HG02970 (cell line): ENCODE results near the gene CARHSP1.
"Not testable (repeated sequence)": the region's sequence is repeated elsewhere in the genome, so short reads cannot be mapped to it uniquely, and the experiment has no call there.

ENCODE experiments used
- ATAC-seq: cut with Tn5 transposase; IDR thresholded peaks from one replicate; pipeline ENCODE4 v1.9.1; 2021; ENCODE audit warnings: mild to moderate bottlenecking, moderate library complexity, moderate number of reproducible peaks; ENCODE audit not compliant: unreplicated experiment, low FRiP score

The CARHSP1 gene

DNA sequence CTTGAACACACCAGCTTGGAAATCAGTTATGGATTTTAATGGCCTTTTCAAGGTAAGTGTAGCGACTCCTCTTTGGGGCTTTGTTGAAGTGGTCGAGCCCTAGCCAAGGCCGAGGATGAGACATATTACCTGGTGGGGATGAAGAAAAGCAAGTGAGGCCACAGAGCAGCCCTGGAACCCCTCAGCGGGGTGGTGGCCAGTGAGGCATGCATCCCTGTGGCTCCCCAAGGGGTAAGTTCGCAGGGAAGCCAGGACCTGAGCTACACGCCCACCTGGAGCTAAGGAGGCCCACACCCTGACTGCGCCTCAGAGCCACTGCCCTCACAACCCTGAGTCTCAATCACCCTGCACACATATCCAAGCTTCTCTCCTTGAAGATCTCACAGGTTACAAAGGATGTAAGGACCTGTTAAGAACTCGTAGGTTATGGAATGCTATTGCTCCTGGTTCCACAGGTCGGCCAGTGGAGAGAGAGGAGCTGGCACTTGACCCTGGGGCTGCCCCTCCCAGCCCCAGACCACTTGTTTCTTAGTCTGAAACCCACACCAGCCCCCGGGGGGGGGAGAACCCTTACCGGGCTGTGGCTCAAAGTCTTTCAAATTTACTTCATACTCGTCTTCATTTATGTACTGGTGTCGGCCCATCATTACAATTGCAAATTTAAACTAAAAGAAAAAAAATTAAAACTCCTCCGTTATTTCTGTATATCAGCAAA, 25.3 kb upstream of the CARHSP1 start:
- no peak for ATAC-seq

DNA sequence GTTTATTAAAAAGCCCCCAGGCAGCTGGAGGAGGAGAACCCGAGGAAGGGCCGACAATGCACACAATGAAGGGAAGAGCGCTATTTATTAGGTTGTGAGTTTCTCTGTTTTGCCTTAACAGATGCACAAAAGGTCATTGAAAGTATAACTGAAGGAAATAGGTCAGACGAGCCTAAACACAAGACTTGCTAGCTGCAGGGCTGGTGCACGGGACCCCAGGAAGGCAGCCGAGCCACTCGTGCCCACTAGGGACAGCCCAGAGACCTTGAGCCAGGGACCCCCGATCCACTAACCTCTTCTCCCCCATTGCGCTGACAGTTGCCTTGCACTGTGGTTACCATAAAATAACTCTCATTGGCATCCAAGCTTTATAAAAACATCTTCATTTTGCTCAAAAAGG, 24.6 kb upstream of the CARHSP1 start:
- no peak for ATAC-seq

DNA sequence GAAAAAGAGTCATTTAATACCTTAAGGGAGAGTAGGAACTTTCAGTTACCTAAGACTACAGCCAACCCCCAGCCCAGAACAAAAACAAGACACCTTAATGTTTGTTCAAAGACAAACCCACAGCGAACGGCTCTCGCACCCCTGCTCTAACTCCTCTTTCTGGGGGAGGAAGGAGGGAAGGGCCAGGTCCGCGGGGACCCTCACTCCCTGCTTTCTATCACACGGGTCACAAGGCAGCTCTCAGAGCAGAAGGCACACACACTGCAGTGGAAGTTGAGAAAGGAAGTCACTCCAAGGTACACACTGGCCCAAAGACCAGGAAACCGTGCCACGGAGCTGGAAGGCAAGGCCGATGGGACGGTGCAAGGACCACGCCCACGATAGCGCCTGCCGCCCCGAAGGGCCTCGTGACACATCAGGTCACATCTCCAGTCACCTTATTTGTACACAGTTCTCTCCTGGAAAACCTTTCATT, 23.3 kb upstream of the CARHSP1 start:
- ATAC-seq: peak; percentile 23

DNA sequence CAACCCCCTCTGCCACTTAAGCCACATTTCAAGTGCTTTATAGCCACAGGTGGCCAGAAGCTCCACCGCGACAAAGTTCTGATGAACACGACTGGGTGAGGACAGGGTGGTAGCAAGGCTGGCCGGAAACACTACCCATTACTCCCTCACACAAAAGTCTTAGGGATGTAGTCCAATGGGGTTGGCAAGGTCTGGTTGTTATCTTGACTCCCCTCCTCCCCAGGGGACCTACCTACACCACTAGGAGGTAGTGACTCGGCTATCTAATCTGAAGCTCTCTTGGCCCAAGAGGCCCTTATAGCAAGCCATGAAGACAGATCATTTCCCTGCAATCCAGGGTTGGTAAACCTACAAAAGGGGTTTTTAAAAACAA, 21.7 kb upstream of the CARHSP1 start:
- ATAC-seq: no peak

DNA sequence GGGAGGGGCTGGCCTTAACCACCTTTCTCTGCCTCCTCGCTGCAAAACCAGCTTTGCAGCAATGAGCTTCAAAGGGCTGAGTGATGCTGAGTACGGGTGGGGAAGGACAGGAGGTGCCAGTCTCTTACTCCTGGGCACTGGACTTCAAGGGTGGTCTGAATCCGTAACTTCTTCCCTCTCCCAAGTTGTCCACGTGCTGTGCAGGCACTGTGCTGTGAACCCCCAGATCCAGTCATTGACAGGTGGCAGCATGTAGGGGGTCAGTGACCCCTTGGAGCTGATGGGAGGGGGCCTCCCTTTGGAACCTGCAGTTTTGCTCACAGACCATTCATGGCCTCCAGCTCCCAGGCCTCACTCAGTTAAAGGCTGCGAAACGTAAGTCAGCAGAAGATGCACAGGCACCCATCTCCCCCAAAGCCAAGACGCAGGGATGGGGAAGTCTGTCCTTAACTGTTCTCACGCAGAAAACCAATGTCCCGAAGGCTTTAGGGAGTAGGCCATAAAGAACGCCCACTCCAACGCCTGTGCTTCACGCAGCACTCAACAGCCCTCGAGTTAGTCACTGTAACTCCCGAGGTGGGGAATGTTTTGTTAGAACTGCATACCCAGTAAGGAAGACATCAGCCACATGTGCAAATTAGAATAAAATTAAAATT, 21.2 kb upstream of the CARHSP1 start:
- no peak for ATAC-seq

DNA sequence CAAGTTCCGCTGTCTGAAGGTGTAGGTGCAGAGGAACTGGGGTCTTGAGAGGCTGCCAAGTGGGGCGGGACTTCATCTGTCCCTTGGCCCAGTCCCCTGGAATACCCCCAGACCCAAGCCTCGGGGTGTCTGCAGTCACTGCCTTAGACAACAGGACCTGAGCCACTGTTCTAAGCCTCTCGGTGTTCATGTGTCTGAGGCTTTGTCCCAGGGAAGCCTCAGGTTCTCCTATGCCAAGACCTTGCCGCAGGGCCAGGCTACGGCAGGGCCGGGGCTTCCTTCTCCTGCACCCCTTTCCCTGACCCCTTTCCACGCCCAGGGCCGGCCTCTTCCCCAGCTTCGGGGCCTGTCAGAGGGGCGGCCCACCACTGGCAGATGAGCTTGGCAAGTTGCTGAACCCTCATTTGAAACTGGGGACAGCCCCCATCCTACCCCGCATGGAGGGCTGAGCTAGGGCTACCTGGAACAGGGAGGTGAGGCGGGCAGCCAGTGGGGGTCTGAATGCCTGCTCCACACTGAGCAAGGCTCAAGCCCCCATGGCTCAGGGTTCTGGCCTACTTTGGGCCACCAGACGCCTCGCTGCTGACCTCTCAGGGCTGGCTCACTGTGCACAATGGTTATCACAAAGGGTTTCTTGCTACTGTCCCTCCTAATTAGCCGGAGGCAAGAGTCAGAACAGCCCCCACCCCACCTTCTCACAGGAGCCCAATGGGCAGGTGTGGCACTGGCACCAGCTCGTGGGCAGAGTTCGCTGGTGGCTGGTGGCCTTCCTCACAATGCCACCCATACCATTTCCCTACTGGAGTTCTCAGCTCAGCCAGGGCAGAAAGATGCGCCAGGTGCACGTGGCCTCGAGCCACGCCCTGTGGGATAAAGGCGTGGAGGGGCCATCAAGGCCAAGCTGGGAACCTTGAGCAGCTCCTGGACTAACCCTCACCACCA, 20.4 kb upstream of the CARHSP1 start:
- no peak for ATAC-seq

DNA sequence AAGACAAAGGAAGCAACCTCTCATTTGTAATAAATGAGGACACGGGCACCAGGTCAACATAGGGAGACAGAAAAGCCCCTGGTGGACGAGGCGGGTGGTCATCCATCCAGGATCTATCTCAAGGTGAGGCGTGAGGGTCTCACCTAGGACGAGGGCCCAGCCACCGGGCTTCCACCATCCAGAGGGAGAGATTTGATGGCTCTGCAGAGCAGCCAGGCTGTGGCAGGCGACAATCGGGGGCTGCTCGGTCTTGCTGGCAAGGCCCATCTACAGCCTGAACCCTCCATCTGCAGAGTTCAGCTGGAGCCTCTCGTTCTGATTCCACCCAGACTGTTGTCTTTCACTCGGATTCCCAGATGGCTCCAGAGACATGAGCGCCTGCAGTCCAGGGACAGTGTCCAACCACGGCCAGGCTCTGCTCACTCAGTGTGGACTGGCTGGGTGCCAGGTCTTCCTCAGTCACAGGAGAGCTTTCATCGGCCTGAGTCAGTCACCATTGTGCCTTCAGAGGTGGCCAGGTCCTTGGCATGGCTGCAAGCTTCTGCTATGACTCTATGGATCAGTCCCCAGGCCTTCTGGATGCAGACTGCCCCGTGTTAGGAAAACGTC, 19.2 kb upstream of the CARHSP1 start:
- ATAC-seq: no peak

DNA sequence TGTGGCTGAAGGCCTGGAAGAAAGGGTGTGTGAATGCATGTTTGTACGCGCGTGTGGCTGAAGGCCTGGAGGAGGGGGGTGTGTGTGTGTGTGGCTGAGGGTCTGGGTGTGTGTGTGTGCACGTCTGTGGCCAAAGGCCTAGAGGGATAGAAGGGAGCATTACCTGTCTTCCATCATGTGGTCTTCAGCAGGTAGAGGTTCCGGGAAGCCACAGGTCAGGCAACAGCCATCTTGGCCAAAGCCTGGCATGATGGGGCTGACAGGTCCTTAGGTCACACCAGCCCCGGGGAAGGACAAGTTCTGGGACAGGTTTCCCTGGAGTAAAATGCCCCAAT, 18.6 kb upstream of the CARHSP1 start:
- no peak for ATAC-seq

DNA sequence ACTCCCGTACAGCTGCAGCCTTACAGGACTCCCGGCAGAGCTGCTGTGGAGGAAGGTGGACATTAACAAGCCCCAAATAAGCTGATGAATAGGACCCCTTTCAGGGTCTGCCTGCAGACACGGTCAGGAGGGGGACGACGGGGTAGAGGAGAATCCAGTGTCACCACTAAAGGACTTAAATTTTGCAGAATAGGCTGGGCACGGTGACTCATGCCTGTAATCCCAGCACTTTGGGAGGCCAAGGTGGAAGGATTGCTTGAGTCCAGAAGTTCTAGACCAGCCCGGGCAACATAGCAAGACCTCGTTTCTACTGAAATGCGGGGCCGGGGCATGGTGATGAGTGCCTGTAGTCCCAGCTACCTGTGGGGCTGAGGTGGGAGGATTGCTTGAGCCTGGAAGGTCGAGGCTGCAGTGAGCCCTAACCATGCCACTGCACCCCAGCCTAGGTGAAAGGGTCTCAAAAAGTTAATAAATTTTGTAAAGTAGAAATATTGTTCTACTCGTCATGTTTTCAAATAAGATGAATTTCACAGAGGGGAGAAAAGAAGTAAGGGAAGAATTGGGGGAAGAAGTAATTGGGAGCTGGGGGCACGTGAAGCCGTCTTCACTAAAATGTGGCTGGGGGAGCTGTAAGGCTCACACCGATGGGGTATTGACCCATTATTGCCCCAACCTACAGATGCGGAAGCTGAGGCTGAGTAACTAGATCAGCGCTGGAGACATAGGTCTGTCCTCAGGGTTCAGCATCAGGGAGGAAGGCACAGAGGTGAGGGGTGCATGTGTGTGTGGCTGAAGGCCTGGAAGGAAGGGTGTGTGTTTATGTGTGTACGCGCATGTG, 18.0 kb upstream of the CARHSP1 start:
- ATAC-seq: no peak

DNA sequence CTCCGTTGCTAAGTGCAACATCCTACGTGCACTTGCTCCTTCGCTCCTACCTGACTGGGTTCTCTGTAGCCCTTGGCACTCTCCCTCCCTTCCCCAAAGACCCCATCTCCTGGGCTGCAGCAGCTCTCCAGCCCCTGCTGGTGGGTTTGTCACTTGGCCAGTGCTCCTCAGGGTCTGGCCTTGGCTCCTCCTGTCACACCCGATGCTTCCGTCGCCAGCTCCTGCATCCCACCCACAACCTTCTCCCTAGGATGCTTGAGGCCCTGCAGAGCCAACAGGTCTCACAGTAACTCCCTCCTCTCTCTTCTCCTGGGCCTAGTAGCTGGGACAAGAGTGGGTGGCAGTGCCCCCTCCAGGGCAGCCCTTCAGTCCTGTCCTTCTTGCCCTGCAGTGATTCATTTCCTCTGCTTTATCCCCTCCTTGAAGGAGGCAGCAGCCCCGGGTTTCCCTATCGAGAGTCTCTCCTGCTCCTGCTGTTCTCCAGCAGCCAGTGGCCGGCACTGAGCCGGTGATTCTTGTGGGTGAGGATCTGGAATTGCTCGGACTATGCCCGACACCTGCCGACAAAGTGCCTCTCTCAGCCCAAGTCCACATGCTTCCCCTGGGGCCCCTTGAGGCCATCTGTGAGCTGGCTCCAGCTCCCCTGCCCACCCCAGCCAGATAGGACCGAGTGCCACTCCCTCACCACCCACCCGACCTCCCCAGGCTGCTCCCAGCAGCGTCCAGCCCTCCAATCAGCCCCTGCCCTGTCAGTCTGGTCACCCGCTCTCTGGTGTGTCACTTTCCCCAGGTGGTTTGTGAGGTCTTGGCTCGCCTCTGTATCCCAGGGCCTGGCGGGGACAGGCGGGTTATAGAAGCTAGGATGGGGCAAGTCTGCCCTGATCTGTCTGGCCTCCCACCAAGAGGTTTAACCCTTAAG, 17.1 kb upstream of the CARHSP1 start:
- no peak for ATAC-seq

DNA sequence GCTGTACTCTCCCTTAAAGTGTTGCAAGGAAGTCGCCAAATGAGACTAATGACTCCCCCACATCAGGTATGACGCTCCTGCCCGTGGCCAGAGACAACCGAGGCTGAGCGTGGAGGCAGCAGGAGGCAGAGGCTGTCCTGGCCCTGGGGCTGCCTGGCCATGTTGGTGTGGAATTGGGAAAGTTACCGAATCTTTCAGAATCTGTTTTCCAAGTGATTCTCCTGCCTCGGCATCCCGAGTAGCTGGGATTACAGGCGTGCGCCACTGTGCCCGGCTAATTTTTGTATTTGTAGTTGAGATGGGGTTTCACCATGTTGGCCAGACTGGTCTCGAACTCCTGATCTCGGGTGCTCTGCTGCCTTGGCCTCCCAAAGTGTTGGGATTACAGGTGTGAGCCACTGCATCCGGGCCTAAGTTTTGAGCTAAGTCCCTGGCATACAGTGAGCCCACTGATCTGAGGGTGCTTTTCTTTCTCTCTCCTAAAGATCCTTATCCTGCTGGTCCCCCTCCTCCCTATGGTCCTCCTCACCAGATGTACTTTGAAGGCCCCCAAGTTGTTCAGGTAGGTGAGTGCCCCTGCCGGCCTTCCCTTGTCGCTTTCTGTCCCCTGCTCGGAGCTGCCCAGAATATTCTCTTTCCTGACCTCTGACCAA, 14.0 kb upstream of the CARHSP1 start:
- ATAC-seq: no peak

DNA sequence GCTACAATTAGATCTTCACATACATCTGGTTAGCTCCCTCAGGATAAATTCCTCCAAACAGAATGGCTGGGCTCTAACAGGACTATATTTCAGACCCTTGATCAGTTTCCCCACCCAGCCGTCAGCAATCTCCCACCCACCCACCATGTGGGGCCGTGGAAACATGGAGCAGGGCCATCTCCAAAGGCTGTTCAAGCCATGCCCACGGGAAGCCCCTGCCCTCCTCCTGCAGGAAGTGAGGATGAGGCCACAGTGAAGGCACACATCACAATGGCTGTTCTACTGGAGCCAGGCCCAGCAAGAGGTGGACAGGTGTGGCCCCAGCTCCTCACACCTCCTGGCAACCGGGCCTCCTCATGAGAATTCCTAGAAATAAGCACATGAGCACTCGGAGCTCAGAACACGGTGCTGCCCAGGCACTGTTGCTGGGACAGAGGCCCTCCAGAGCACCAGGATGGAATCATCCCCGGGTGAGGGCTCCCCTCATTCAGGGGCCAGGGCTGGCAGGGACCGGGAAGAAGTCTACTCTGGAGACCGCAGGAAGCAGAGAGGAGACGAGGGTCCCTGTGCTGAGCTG, 13.3 kb upstream of the CARHSP1 start, which contains the start of gene LITAFD:
LITAFD (plus strand) TSS at position 311 of the 577 bp plus-strand sequence. CDS start 2,005 bp downstream, outside the sequence.
- no peak for ATAC-seq

DNA sequence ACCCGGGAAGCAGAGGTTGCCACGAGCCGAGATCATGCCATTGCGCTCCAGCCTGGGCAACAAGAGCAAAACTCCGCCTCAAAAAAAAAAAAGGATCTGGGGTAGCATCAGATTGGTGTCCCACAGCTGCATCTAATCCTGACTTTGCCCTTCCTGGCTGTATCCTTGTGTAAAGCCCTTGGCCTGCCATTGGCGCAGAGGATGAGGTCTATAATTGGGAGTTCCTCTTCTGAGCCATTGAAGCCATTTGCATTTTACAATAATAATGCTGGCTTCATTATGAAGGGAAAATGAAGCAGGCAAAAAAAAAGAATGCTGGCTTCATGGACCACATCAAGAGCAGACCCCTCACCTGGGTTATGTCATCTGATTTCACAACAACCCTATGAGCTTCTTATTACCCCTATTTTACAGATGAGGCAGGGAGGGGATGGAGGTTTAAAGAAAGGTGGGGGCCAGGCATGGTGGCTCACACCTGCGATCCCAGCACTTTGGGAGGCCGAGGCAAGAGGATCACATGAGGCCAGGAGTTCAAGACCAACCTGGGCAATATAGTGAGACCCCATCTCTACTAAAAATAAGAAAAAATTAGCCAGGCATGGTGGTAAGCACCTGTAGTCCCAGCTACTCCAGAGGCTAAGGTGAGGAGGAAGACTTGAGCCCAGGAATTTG, 12.2 kb upstream of the CARHSP1 start:
- ATAC-seq: no peak

DNA sequence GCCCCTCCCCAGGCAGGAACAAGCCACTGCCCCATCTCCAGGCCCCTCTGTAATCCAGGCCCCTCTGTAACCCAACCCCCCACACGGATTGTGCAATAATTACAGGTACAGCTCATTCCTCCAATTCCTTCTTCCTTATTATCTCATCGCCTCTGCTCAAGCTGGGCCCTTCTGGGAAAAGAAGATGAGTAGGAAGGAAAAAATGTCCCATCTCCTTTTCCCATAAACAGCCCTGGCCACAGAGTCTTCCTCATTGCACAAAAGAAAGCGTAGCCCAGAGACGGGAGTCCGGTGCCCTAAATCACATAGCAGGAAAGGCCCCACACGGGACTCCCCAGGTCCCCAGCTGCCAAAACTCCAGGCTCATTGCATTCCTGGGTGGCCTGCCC, 9.7 kb upstream of the CARHSP1 start:
- no peak for ATAC-seq

DNA sequence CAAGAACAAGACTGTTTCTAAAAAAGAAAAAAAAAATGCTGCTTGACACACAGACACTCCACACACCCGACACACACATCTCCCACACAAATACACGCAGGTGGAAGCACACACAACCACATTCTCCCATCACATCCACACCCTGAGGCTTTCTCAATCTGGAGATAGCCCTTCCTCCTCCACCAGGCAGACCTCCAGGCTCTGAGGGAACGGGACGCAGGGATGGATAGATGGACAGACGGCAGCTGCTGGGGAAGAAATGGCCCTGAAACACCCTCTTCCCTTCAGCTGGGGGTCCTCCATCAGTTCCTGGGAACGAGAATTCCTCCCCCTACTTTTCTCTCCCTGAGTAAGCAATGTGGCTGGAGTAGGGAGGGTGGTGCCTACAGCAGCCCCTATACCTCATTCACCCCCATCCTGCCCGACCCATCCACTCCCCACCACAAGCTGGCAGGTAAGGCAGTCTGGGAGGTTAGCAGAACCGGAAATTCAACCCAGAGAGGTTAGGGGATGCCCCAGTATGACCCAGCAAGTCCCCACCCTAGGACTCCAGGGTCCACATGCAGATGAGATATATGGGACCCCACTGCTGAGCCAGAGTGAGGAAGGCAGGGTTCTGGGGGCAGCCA, 9.2 kb upstream of the CARHSP1 start:
- ATAC-seq: no peak

DNA sequence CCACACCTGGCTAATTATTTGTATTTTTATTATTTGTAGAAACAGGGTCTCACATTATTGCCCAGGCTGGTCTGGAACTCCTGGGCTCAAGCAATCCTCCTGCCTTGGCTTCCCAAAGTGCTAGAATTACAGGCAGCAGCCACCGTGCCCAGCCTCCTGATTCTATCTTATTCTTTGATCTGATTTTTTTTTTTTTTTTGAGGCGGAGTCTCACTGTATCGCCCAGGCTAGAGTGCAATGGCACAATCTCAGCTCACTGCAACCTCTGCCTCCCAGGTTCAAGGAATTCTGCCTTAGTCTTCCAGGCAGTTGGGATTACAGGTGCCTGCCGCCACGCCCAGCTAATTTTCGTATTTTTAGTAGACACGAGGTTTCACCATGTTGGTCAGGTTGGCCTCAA, 6.5 kb upstream of the CARHSP1 start:
- not testable (repeated sequence) for ATAC-seq

DNA sequence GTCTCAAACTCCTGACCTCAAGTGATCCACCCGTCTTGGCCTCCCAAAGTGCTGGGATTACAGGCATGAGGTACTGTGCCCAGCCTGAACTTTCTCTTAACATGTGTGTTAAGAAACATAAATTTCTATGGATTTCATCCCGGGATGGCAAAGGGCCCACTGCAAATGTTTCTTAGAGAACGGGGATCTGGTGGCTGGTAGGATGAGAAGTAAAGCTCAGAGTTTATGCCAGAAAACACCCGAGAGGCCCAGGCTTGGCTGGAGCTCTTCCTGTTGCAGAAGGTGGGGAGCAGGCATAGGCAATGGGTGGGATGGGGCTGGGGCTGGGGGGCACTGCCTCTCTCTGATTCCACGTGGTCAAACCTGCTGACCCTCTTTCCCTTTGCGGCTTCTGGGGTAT, 5.6 kb upstream of the CARHSP1 start:
- ATAC-seq: no peak
